DMS 273 (cell line): ENCODE data around the gene AKT1S1.

Experiments used
- DNase-seq: peaks from one replicate; lab custom pipeline; 2025; ENCODE audit not compliant: unreplicated experiment; lab: John Stamatoyannopoulos, UW

Gene AKT1S1

GRCh38 chr19:49855277-49855675 is 21.9 kb downstream of the AKT1S1 start:
- DNase-seq, result no peak

- no peak for DNase-seq
These were observed 22.5 kb downstream of the AKT1S1 start for GRCh38 chr19:49854378-49855263.

- DNase-seq, result no peak
These were observed 23.2 kb downstream of the AKT1S1 start for GRCh38 chr19:49853852-49854377.

GRCh38 chr19:49852631-49853126 is 24.5 kb downstream of the AKT1S1 start:
- no peak for DNase-seq

- peak; percentile 76 for DNase-seq
These were observed 25.5 kb downstream of the AKT1S1 start for GRCh38 chr19:49851456-49852259.

GRCh38 chr19:49850487-49851342 is 26.4 kb downstream of the AKT1S1 start, which contains the start of gene PTOV1:
TSS of gene PTOV1 (plus strand) at chr19:49851159.
- peak; percentile 96 for DNase-seq

GRCh38 chr19:49850221-49850486 is 27.0 kb downstream of the AKT1S1 start:
- DNase-seq, result no peak

GRCh38 chr19:49849433-49850220 is 27.5 kb downstream of the AKT1S1 start:
- DNase-seq, result peak; percentile 25

GRCh38 chr19:49848938-49849337 is 28.2 kb downstream of the AKT1S1 start:
- DNase-seq, result no peak

GRCh38 chr19:49847731-49848696 is 29.1 kb downstream of the AKT1S1 start:
- no peak for DNase-seq

GRCh38 chr19:49846408-49846807 is 30.7 kb downstream of the AKT1S1 start:
- DNase-seq, result no peak

GRCh38 chr19:49845414-49845813 is 31.7 kb downstream of the AKT1S1 start:
- peak; percentile 41 for DNase-seq

- DNase-seq, result no peak
These were observed 32.7 kb downstream of the AKT1S1 start for GRCh38 chr19:49844138-49845095.

- DNase-seq, result no peak
These were observed 33.9 kb downstream of the AKT1S1 start for GRCh38 chr19:49843265-49843664.

GRCh38 chr19:49840736-49841249 is 36.4 kb downstream of the AKT1S1 start:
- peak; percentile 21 for DNase-seq

- no peak for DNase-seq
These were observed 36.8 kb downstream of the AKT1S1 start for GRCh38 chr19:49840321-49840720.

- DNase-seq, result no peak
These were observed 37.4 kb downstream of the AKT1S1 start for GRCh38 chr19:49839713-49840112.
